Astrocyte of the cerebellum (primary cell): Measurements from ENCODE around the gene ZNF132.

Experiments
- DNase-seq: peaks from one replicate; pipeline ENCODE4 v3.0.0-alpha.2; 2011; ENCODE audit warnings: low read depth
- H3K4me3 ChIP-seq: 2 replicates; pipeline ENCODE4 v1.5.1; 2011; ENCODE audit warnings: mild to moderate bottlenecking, low read depth, low read length, moderate library complexity
- in situ Hi-C: cut with HindIII; loops from 2 replicates; pipeline ENCODE4 v1.10.0; 2017; ENCODE audit warnings: low sequenced_read_pairs
- TF ChIP-seq, protein P1 (sequence below): IDR thresholded peaks from 2 replicates; pipeline ENCODE4 v1.5.1; 2012; ENCODE audit warnings: low read length, low read depth, moderate library complexity, mild to moderate bottlenecking; ENCODE audit errors: missing control alignments

Gene ZNF132

GRCh38 chr19:58386576-58387337, 53.2 kb downstream of the ZNF132 start, which contains the start of gene RPS5:
TSS of gene RPS5 (plus strand) at chr19:58387269. CDS start at chr19:58388138, 869 bp downstream.
- TF ChIP-seq, protein P1, sequence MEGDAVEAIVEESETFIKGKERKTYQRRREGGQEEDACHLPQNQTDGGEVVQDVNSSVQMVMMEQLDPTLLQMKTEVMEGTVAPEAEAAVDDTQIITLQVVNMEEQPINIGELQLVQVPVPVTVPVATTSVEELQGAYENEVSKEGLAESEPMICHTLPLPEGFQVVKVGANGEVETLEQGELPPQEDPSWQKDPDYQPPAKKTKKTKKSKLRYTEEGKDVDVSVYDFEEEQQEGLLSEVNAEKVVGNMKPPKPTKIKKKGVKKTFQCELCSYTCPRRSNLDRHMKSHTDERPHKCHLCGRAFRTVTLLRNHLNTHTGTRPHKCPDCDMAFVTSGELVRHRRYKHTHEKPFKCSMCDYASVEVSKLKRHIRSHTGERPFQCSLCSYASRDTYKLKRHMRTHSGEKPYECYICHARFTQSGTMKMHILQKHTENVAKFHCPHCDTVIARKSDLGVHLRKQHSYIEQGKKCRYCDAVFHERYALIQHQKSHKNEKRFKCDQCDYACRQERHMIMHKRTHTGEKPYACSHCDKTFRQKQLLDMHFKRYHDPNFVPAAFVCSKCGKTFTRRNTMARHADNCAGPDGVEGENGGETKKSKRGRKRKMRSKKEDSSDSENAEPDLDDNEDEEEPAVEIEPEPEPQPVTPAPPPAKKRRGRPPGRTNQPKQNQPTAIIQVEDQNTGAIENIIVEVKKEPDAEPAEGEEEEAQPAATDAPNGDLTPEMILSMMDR = no peak
- peak; percentile 95 for DNase-seq
- peak within 1 kb of the TSS; percentile 88 for H3K4me3 ChIP-seq
- in situ Hi-C loops = no loop called here

DNA sequence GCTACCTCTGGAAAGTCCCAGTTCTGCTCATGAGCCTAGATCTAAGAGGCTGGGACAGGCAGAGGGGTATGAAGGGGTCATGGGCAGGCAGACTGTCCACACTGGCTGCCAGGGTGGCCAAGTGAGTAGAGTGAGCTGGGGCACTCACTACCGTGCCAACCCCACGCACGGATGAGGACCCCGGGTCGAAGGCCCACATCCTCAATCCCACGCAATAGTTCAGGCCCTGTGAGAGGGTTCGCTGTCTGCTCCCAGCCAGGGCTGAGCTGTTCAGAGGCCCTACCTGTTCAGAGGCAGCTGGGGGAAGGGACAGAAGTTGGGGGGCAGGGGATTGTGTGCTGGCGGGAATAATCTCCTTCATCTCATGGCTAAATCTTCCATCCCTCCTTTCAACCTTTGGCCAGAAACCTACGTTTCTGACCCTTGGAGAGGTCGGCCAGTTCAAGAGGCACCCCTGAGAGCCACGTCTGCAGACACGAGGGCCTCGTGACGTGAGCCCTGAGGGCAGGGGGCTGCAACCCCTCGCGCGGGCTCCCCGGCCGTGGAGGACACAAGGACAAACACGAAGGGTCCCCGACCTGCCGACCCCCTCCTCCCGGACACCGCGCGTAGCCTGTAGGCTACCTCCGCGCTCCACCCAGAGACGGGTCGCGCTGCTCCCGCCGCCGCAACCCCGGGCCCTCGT, 53.9 kb downstream of the ZNF132 start:
- TF ChIP-seq, protein P1 = no peak
- in situ Hi-C loops = no loop called here
- DNase-seq = no peak
- H3K4me3 ChIP-seq = peak overlapping the region; percentile 88

DNA sequence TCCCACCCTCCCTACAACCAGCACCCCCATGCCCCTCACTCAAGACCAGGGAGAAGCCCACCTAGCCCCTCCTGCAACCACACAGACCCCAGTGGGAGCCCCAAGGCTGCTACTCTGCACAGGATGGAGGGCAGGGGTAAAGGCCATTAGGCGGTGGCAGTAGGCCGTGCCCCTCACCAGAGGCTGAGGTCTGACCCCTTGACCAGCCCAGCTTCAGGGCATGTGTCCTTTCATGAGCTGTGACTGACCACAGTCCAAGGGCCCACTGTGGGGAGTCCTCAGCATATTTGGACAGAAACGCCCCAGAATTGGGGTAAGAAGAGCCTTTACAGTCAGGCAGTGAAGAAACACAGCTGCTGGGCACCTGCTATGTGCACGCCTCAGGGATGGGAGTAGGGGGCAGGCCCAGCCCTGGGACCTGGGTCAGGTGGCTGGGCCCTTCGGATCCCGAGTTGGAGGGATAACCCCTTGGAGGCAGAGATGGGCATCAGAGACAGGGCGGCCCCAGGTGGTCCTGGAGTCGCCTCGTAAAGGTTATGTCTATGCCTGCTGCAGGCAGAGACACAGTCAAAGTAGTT, 54.6 kb downstream of the ZNF132 start:
- DNase-seq = no peak
- in situ Hi-C loops = no loop called here
- TF ChIP-seq, protein P1 = no peak
- peak overlapping the region; percentile 88 for H3K4me3 ChIP-seq

DNA sequence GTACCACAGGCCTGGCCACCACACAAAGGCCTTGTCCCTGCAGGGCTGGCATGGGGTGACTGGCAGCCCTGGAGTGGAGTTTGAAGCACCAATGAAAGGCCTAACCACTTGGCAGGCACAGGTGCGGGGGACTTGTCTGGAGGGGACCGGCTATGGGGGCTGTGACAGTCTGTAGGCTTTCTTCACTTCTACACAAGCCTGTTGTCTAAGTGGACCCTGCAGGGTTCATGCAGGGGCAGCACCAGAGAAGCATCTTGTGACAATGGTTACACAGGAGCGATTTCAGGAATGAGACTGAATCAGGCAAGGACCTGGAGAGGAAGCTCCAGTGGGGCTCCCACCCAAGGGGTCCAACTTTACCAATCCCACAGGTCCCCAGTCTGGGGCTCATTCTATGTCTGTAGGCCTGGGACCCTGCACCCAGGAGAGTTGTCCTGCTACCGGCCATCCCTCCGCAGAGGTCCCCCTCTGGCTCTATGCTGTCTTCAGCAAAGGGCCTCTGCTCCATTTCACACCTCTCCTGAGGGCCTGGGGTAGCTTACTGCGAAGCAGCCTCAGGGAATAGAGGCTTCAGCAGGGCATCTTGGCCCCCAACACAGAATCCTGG, 56.9 kb downstream of the ZNF132 start:
- TF ChIP-seq, protein P1 = no peak
- H3K4me3 ChIP-seq = no peak overlapping the region
- DNase-seq = no peak
- in situ Hi-C loops = no loop called here
